NCI-H345 (cell line): ENCODE results near the gene HSPBP1.

Experiments used
- DNase-seq: peaks from one replicate; lab custom pipeline; 2025; lab: John Stamatoyannopoulos, UW

Gene HSPBP1

DNA sequence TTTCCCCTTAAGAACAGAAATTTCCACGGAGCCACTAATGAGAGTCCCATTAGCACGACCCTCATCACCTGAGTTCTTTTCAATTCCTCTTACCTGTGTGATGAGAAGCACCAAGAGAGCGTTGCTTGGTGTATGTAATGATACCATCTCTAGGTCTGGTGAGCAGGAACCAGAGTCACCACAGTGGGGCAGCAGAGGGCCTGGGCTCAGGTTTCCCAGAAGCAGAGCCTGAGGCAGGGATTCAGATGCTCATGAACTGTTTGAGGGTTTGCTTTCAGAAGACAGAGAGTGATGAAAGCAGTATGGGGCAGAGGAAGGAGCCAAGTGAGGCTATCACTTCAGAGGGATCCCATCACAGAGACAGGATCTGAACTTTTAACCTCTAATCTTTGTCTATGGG is 67.5 kb downstream of the HSPBP1 start:
- no peak for DNase-seq
